Measurements from ENCODE around the gene TMEM154.

Gene TMEM154

GRCh38 chr4:152594978-152595925 lies 84.5 kb downstream of the TMEM154 start:
- Histone ChIP-seq H3K4me3 (no peak overlapping the region), H3K36me3 (no peaks in the 10 kb centered on the region), H3K9me3 (no peaks in the 10 kb centered on the region), H3K4me1 (peaks cover 0 to 5% (median 0%) of the 10 kb centered on the region in 4 donors), H3K27ac (no peak overlapping the region), H3K27me3 (peaks cover 0 to 6% of the 10 kb centered on the region in 2 donors)
- TF ChIP-seq, protein P1, sequence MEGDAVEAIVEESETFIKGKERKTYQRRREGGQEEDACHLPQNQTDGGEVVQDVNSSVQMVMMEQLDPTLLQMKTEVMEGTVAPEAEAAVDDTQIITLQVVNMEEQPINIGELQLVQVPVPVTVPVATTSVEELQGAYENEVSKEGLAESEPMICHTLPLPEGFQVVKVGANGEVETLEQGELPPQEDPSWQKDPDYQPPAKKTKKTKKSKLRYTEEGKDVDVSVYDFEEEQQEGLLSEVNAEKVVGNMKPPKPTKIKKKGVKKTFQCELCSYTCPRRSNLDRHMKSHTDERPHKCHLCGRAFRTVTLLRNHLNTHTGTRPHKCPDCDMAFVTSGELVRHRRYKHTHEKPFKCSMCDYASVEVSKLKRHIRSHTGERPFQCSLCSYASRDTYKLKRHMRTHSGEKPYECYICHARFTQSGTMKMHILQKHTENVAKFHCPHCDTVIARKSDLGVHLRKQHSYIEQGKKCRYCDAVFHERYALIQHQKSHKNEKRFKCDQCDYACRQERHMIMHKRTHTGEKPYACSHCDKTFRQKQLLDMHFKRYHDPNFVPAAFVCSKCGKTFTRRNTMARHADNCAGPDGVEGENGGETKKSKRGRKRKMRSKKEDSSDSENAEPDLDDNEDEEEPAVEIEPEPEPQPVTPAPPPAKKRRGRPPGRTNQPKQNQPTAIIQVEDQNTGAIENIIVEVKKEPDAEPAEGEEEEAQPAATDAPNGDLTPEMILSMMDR (IDR thresholded peaks at IDR 0.05): no peak
- DNase-seq: no peak
- intact Hi-C loops (cut with DNase I; ENCODE audit: low total_unique reads): no loop called here

DNA sequence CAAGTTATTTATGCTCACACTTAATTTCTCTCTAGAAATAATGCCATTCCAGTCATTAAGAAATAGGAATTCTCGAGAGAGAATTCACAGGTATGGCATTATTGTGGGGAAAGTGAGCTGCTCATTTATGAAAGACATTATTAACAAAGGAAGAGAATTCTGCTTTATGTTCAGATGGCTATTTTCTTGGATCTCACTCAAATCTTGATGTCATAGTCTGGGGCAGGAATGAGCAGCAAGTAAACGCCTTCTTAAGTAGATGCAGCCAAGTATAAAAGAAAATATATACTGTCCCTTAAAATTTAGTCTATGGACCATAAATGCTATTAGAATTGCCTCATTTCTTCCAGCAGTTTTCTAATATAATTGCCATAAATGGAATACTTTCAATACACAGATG lies 85.7 kb downstream of the TMEM154 start:
- H3K27me3 ChIP-seq: peaks cover 0 to 6% of the 10 kb centered on the region in 2 donors
- H3K4me1 ChIP-seq: peaks cover 0 to 5% (median 0%) of the 10 kb centered on the region in 4 donors
- intact Hi-C loops (cut with DNase I; ENCODE audit: low total_unique reads): no loop called here
- no peaks in the 10 kb centered on the region for H3K36me3 ChIP-seq
- TF ChIP-seq, protein P1 (IDR thresholded peaks at IDR 0.05): no peak
- no peak for DNase-seq
- H3K4me3 ChIP-seq: no peak overlapping the region
- no peak overlapping the region for H3K27ac ChIP-seq
- H3K9me3 ChIP-seq: no peaks in the 10 kb centered on the region

GRCh38 chr4:152591876-152592275 lies 87.9 kb downstream of the TMEM154 start:
- H3K36me3 ChIP-seq: no peaks in the 10 kb centered on the region
- no peak overlapping the region for H3K4me3 ChIP-seq
- H3K27me3 ChIP-seq: peaks cover 0 to 6% of the 10 kb centered on the region in 2 donors
- no peak overlapping the region for H3K27ac ChIP-seq
- DNase-seq: no peak
- intact Hi-C loops (cut with DNase I; ENCODE audit: low total_unique reads): no loop called here
- TF ChIP-seq, protein P1 (IDR thresholded peaks at IDR 0.05): no peak
- peaks cover 0 to 5% (median 0%) of the 10 kb centered on the region in 4 donors for H3K4me1 ChIP-seq
- no peaks in the 10 kb centered on the region for H3K9me3 ChIP-seq

DNA sequence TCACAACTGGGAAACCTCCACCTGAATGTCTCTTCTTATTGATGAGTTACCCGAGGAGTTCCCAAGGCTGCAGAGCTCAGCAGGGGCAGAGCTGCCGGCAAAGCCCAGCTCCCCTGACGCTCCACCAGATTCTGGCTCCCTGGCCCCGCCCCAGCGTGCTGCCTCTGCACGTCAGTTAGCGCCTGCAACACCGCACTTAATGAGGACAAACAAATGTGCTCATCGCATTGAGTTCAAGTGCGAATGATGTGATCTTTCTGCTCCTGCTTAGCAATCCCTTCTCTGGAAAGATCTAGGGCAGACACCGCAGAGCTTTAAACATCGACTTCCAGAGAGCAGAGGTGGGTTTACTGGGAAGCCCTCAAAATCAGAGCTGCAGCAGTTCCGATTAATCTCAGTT lies 88.4 kb downstream of the TMEM154 start:
- TF ChIP-seq, protein P1 (IDR thresholded peaks at IDR 0.05): no peak
- no peak for DNase-seq
- intact Hi-C loops (cut with DNase I; ENCODE audit: low total_unique reads): no loop called here
- H3K4me3 ChIP-seq: no peak overlapping the region
- H3K27ac ChIP-seq: no peak overlapping the region
- H3K4me1 ChIP-seq: peaks cover 0 to 5% (median 0%) of the 10 kb centered on the region in 4 donors
- H3K36me3 ChIP-seq: no peaks in the 10 kb centered on the region
- peaks cover 0 to 6% of the 10 kb centered on the region in 2 donors for H3K27me3 ChIP-seq
- H3K9me3 ChIP-seq: no peaks in the 10 kb centered on the region

GRCh38 chr4:152590179-152591031 lies 89.4 kb downstream of the TMEM154 start:
- intact Hi-C loops (cut with DNase I; ENCODE audit: low total_unique reads): no loop called here
- Histone ChIP-seq H3K4me3 (no peak overlapping the region), H3K9me3 (no peaks in the 10 kb centered on the region), H3K27ac (no peak overlapping the region), H3K36me3 (no peaks in the 10 kb centered on the region), H3K4me1 (peaks cover 0 to 5% (median 0%) of the 10 kb centered on the region in 4 donors), H3K27me3 (peaks cover 0 to 6% of the 10 kb centered on the region in 2 donors)
- no peak for DNase-seq
- TF ChIP-seq, protein P1 (IDR thresholded peaks at IDR 0.05): no peak

Data from tibial artery (tissue), 4 donors.